OCI-LY3 (cell line): ENCODE results near the gene ING4.
"Not testable (repeated sequence)": the region's sequence is repeated elsewhere in the genome, so short reads cannot be mapped to it uniquely, and the experiment has no call there.

Source experiments
- H2AFZ ChIP-seq: fragments of 200-600, 300-600 bp; shearing (Covaris generic); 2 replicates; pipeline ENCODE4 v1.6.0; 2014; ENCODE audit warnings: antibody characterized with exemption, low read depth, low read length
- H3K27ac ChIP-seq: fragments of 200-600, 300-600 bp; sonication (generic); 2 replicates; pipeline ENCODE4 v1.5.1; 2014; ENCODE audit warnings: mild to moderate bottlenecking, low read length, moderate library complexity, mixed read lengths
- H3K27me3 ChIP-seq: fragments of 200-600, 300-600 bp; sonication (generic); 2 replicates; pipeline ENCODE4 v1.6.1; 2014; ENCODE audit warnings: low read depth, low read length, mixed read lengths
- H3K36me3 ChIP-seq: fragments of 200-600, 300-600 bp; sonication (generic); replicated peaks from 2 replicates; pipeline ENCODE3; 2014; ENCODE audit warnings: low read depth, low read length, mixed read lengths
- H3K4me1 ChIP-seq: fragments of 300-600, 200-600 bp; sonication (generic); 2 replicates; pipeline ENCODE4 v1.6.1; 2014; ENCODE audit warnings: low read length, mixed read lengths
- H3K4me2 ChIP-seq: fragments of 200-600, 300-600 bp; sonication (generic); 2 replicates; pipeline ENCODE4 v1.6.1; 2014; ENCODE audit warnings: low read length, mixed read lengths
- H3K4me3 ChIP-seq: fragments of 300-600, 200-600 bp; sonication (generic); 2 replicates; pipeline ENCODE4 v1.5.1; 2014; ENCODE audit warnings: antibody characterized with exemption, mild to moderate bottlenecking, low read length, moderate library complexity
- H3K79me2 ChIP-seq: fragments of 300-600, 200-600 bp; shearing (Covaris generic); 2 replicates; pipeline ENCODE4 v1.6.1; 2014; ENCODE audit warnings: mild to moderate bottlenecking, low read length, mixed read lengths
- H3K9ac ChIP-seq: fragments of 300-600, 200-600 bp; shearing (Covaris generic); 2 replicates; pipeline ENCODE4 v1.6.0; 2014; ENCODE audit warnings: mild to moderate bottlenecking, low read length, moderate library complexity
- H3K9me3 ChIP-seq: fragments of 200-600, 300-600 bp; shearing (Covaris generic); 2 replicates; pipeline ENCODE4 v1.6.1; 2014; ENCODE audit warnings: low read length, mixed read lengths; ENCODE audit not compliant: insufficient read depth
- H4K20me1 ChIP-seq: fragments of 200-600, 300-600 bp; sonication (generic); 2 replicates; pipeline ENCODE4 v1.6.1; 2016; ENCODE audit warnings: low read length, mixed read lengths; ENCODE audit not compliant: insufficient read depth
- CTCF ChIP-seq: fragments of 200-600, 300-600 bp; sonication (generic); IDR thresholded peaks from 2 replicates; pipeline ENCODE4 v1.5.1; 2014; ENCODE audit warnings: antibody characterized with exemption, low read length, low read depth
- EZH2phosphoT487 ChIP-seq: fragments of 200-600 bp; shearing (Covaris generic); IDR thresholded peaks from 2 replicates; pipeline ENCODE4 v1.6.1; 2018; ENCODE audit warnings: antibody characterized with exemption, mixed run types, low read depth

The ING4 gene

GRCh38 chr12:6662906-6663742 lies at the start of gene ING4:
Gene ING4 (minus strand): TSS chr12:6663119. CDS start chr12:6663101, 18 bp downstream.
- Histone ChIP-seq H3K36me3 (peaks cover 17% of the 10 kb centered on the region), H3K4me1 (peaks cover 14% of the 10 kb centered on the region), H4K20me1 (no peaks in the 10 kb centered on the region), H3K79me2 (peaks cover 9% of the 10 kb centered on the region), H3K27ac (peak within 1 kb of the TSS; percentile 69), H3K27me3 (no peaks in the 10 kb centered on the region), H3K9me3 (no peaks in the 10 kb centered on the region), H3K4me3 (peak within 1 kb of the TSS; percentile 94), H3K4me2 (peak within 1 kb of the TSS; percentile 92), H2AFZ (peak within 1 kb of the TSS; percentile 92), H3K9ac (peak within 1 kb of the TSS; percentile 64)
- TF ChIP-seq EZH2phosphoT487 (no peak), CTCF (no peak)

- H3K9ac ChIP-seq, result no peak overlapping the region
- no peak overlapping the region for H3K27ac ChIP-seq
- H3K9me3 ChIP-seq, result no peaks in the 10 kb centered on the region
- no peak overlapping the region for H2AFZ ChIP-seq
- H3K4me1 ChIP-seq, result no peaks in the 10 kb centered on the region
- no peaks in the 10 kb centered on the region for H3K79me2 ChIP-seq
- no peak overlapping the region for H3K4me2 ChIP-seq
- TF ChIP-seq EZH2phosphoT487, result no peak
- no peak for TF ChIP-seq CTCF
- H4K20me1 ChIP-seq, result no peaks in the 10 kb centered on the region
- H3K27me3 ChIP-seq, result no peaks in the 10 kb centered on the region
- no peaks in the 10 kb centered on the region for H3K36me3 ChIP-seq
- no peak overlapping the region for H3K4me3 ChIP-seq
Measured at GRCh38 chr12:6708960-6709394, 46.1 kb upstream of the ING4 start.

GRCh38 chr12:6708351-6708750 lies 45.4 kb upstream of the ING4 start:
- not testable (repeated sequence) for H4K20me1 ChIP-seq, H3K4me2 ChIP-seq, H2AFZ ChIP-seq, H3K36me3 ChIP-seq, H3K9ac ChIP-seq, H3K4me3 ChIP-seq, H3K27me3 ChIP-seq, H3K4me1 ChIP-seq, H3K79me2 ChIP-seq, H3K27ac ChIP-seq, H3K9me3 ChIP-seq

- TF ChIP-seq CTCF (no peak; the same call in 1 of the 2 replicates), EZH2phosphoT487 (no peak)
- H3K27ac ChIP-seq, result no peak overlapping the region
- no peak overlapping the region for H3K9ac ChIP-seq
- no peaks in the 10 kb centered on the region for H3K36me3 ChIP-seq
- H3K9me3 ChIP-seq, result no peaks in the 10 kb centered on the region
- peak overlapping the region; percentile 49 for H3K4me2 ChIP-seq
- H3K4me3 ChIP-seq, result no peak overlapping the region
- peak overlapping the region; percentile 55; the same call in 1 of the 2 replicates for H2AFZ ChIP-seq
- no peaks in the 10 kb centered on the region for H3K79me2 ChIP-seq
- H3K27me3 ChIP-seq, result 0 out of 2 replicates have a peak, but pooled peaks cover 3% of the 10 kb centered on the region
- peaks cover 3% of the 10 kb centered on the region; the same call in 1 of the 2 replicates for H3K4me1 ChIP-seq
- H4K20me1 ChIP-seq, result no peaks in the 10 kb centered on the region
Measured at GRCh38 chr12:6703631-6704030, 40.7 kb upstream of the ING4 start.
